Body of pancreas (tissue), 4 donors: ENCODE results near the gene ATG10. TPM values are rescaled to one million over a fixed set of nuclear protein-coding genes. Genes with fewer than 3 reads are reported as not detected.

Source experiments
- ATAC-seq: fragments of 150-250 bp; one replicate; pipeline ENCODE4 v1.9.1; 2016
- DNase-seq, 4 donors: peaks; one replicate each; pipeline ENCODE4 v3.0.0-alpha.2; 2019
- H3K27ac ChIP-seq, 4 donors: fragments of 200-600 bp; sonication (generic); 1 replicate in 3 of 4; 2 replicates in 1 of 4; pipeline versions ENCODE4 v1.5.1 to v1.6.1; 2016 to 2019; ENCODE audit warnings: mild to moderate bottlenecking in 1 of 4, mixed read lengths in 1 of 4, moderate library complexity in 1 of 4
- H3K27me3 ChIP-seq, 2 donors: fragments of 200-600 bp; sonication (generic); one replicate each; pipeline ENCODE4 v1.6.0; 2016; ENCODE audit warnings: mild to moderate bottlenecking in 1 of 2
- H3K36me3 ChIP-seq, 2 donors: fragments of 200-600 bp; sonication (generic); replicated peaks in 1 of 2; 2 replicates each; pipeline ENCODE4 v1.5.1; 2016; ENCODE audit warnings: low read depth in 2 of 2; ENCODE audit not compliant: insufficient read depth in 1 of 2
- H3K4me1 ChIP-seq: fragments of 200-600 bp; sonication (generic); one replicate; pipeline ENCODE4 v1.6.0; 2016
- H3K4me3 ChIP-seq, 2 donors: fragments of 200-600 bp; sonication (generic); 1 replicate in 1 of 2; 2 replicates in 1 of 2; pipeline ENCODE4 v1.5.1; 2016 to 2019
- H3K9me3 ChIP-seq, 3 donors: fragments of 200-600 bp; sonication (generic); 1 replicate in 2 of 3; 2 replicates in 1 of 3; pipeline ENCODE4 v1.5.1; 2016
- POLR2A ChIP-seq, 3 donors: fragments of 450-650 bp; IDR thresholded peaks; one replicate each; pipeline ENCODE4 v1.6.1; 2016; ENCODE audit warnings: antibody characterized with exemption in 3 of 3, mild to moderate bottlenecking in 2 of 3
- WGBS, 2 donors: methylation state at CpG; one replicate each; pipeline ENCODE4 v1.1.5; 2017; 5-methylcytosine and 5-hydroxymethylcytosine counted together
- intact Hi-C: fragments of 100-400 bp; cut with DNase I; formaldehyde crosslinking; loops from one replicate; pipeline ENCODE4 v1.15.1; 2023
- total RNA-seq, 2 donors: library from RNA; depleted of rRNA; stranded (reverse); fragments of >200 nt; gene quantifications; one replicate each; pipeline ENCODE4 v1.1.0, GENCODE V29; 2016
- TF ChIP-seq, protein P1 (sequence below), 7 experiments: fragments of 450-650 bp in 4 of 7; fragments of 200-600 bp in 3 of 7; sonication (generic) in 3 of 7; IDR thresholded peaks; one replicate each; pipeline ENCODE4 v1.5.1; 2016 to 2019; ENCODE audit warnings: antibody characterized with exemption in 7 of 7

The ATG10 gene
- total RNA-seq, 2 donors from 2014 or later = 2.9 to 4.6 TPM

DNA sequence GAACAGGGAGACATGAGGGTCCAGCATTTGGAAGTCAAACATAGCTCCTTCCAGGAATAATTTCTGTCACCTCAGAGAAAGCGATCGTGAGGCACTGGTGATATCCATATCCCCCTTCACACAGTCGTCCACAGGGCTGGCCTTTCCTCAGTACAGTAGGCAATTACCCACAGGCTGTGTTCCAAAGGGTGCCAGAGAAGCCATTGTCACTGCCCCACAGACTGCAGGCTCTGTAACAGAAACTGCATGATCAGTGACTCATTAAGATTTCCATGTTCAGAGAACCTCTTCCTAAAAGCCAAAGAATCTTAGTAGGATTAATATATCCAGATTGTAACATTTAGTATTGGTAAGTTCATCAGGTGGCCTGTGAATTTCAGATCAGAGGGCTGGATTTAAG lies 178.7 kb downstream of the ATG10 start:
- no peak overlapping the region for H3K4me3 ChIP-seq
- ATAC-seq (no peak), DNase-seq (no peak)
- H3K27me3 ChIP-seq = no peaks in the 10 kb centered on the region
- 81 to 88% methylated on average over 3 of the region's 3 CpGs for WGBS, 2 donors
- intact Hi-C loops = no loop called here
- no peak overlapping the region for H3K27ac ChIP-seq
- TF ChIP-seq POLR2A (IDR thresholded peaks at IDR 0.05) = no peak
- TF ChIP-seq, protein P1, sequence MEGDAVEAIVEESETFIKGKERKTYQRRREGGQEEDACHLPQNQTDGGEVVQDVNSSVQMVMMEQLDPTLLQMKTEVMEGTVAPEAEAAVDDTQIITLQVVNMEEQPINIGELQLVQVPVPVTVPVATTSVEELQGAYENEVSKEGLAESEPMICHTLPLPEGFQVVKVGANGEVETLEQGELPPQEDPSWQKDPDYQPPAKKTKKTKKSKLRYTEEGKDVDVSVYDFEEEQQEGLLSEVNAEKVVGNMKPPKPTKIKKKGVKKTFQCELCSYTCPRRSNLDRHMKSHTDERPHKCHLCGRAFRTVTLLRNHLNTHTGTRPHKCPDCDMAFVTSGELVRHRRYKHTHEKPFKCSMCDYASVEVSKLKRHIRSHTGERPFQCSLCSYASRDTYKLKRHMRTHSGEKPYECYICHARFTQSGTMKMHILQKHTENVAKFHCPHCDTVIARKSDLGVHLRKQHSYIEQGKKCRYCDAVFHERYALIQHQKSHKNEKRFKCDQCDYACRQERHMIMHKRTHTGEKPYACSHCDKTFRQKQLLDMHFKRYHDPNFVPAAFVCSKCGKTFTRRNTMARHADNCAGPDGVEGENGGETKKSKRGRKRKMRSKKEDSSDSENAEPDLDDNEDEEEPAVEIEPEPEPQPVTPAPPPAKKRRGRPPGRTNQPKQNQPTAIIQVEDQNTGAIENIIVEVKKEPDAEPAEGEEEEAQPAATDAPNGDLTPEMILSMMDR (IDR thresholded peaks at IDR 0.05) = no peak
- no peaks in the 10 kb centered on the region for H3K36me3 ChIP-seq
- no peaks in the 10 kb centered on the region for H3K4me1 ChIP-seq
- H3K9me3 ChIP-seq = no peaks in the 10 kb centered on the region

DNA sequence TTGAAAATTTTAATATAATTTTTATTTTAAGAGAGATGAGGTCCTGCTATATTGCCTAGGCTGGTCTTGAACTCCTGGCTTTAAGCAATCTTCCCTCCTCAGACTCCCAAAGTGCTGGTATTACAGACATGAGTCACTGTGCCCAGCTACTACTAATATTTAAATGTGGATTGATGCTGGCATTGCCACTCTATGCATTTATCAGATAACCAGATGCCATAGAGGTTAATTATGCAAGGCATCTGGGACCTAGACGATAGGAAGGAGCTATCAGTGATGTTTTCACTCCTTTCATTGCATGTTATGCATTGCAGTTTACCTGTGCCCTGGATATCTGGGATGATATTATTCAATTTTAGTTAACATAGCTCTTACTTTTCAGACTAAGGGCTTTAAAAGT lies 179.4 kb downstream of the ATG10 start:
- no peak for ATAC-seq
- no peaks in the 10 kb centered on the region for H3K36me3 ChIP-seq
- TF ChIP-seq POLR2A (IDR thresholded peaks at IDR 0.05) = no peak
- TF ChIP-seq, protein P1 (IDR thresholded peaks at IDR 0.05) = no peak
- no peak overlapping the region for H3K27ac ChIP-seq
- H3K4me1 ChIP-seq = no peaks in the 10 kb centered on the region
- H3K4me3 ChIP-seq = no peak overlapping the region
- H3K27me3 ChIP-seq = no peaks in the 10 kb centered on the region
- intact Hi-C loops = no loop called here
- no peak for DNase-seq
- H3K9me3 ChIP-seq = no peaks in the 10 kb centered on the region
- WGBS, 2 donors = 56 to 74% methylated on average over 1 of the region's 1 CpG

DNA sequence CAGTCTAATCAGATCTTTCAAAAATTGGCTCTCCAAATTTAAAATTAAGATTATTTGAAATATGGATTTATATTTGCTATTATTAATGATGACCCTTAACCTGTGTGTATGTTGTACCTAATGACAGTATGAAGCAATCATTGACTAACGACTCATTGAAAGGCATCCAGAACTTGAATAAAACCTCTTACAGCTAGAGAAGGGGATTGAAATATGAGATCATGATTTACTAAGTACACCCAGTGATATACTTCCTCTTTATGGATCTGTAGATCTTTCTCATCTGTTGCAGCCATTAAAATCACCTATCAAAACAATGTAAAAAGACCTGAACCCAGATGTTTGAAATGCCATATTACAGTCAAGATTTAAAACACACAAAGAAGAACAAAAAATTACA lies 179.8 kb downstream of the ATG10 start:
- Histone ChIP-seq H3K4me1 (no peaks in the 10 kb centered on the region), H3K4me3 (no peak overlapping the region), H3K27me3 (no peaks in the 10 kb centered on the region), H3K27ac (no peak overlapping the region), H3K9me3 (no peaks in the 10 kb centered on the region), H3K36me3 (no peaks in the 10 kb centered on the region)
- TF ChIP-seq POLR2A (IDR thresholded peaks at IDR 0.05) = no peak
- TF ChIP-seq, protein P1 (IDR thresholded peaks at IDR 0.05) = no peak
- intact Hi-C loops = no loop called here
- DNase-seq = no peak
- WGBS, 2 donors = 56 to 61% methylated on average over 1 of the region's 1 CpG
- ATAC-seq = no peak

DNA sequence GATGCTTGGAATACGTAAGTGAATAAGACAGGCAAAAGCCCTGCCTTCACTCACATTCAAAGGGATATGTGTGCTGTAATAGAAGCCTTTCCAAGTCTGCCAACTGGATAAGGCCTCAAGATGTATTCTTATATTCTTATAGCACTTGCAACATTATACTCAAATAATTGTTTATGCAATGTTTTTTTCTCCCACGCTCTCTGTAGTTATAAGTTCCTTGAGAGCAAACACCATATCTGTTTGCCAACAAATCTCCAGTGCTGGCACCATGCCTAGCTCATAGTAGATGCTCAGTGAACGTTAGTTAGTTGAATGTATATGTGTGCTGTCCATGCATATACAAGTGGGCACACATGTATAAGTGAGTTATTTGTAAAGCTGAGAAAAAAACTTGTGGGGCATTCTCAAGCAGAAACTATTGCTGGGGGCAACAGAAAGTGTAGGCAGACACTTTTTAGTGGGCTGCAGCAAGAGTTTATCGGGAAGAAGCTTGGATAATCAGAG lies 181.2 kb downstream of the ATG10 start:
- Histone ChIP-seq H3K36me3 (no peaks in the 10 kb centered on the region), H3K27me3 (no peaks in the 10 kb centered on the region), H3K9me3 (no peaks in the 10 kb centered on the region), H3K4me1 (no peaks in the 10 kb centered on the region), H3K27ac (no peak overlapping the region), H3K4me3 (no peak overlapping the region)
- TF ChIP-seq POLR2A (IDR thresholded peaks at IDR 0.05) = no peak
- TF ChIP-seq, protein P1 (IDR thresholded peaks at IDR 0.05) = no peak
- intact Hi-C loops = no loop called here
- DNase-seq = no peak
- WGBS, 2 donors = 85 to 92% methylated on average over 4 of the region's 4 CpGs
- ATAC-seq = no peak

DNA sequence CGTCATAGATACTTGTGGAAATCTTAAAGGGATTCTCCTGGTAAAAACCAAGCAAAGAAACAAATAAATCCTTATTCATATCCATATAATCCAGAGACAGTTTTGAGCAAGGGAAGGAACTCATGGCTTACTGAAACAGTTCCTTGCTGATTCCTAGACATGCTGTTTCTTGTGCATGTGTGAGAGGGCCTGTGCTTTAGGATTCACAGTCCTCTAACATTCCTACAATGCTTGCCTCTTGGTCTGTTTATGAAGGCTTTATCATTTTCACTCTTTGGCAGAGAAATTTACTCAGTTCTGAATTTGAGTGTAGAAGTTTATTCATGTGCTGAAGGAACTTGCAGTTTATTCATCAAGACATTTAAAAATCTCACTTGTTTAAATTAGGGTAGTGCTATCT lies 183.0 kb downstream of the ATG10 start:
- intact Hi-C loops = no loop called here

More for the DNA sequence above, 183.0 kb downstream of the ATG10 start:
- H3K4me3 ChIP-seq = no peak overlapping the region
- H3K27me3 ChIP-seq = no peaks in the 10 kb centered on the region
- H3K27ac ChIP-seq = no peak overlapping the region
- no peaks in the 10 kb centered on the region for H3K4me1 ChIP-seq
- ATAC-seq = no peak
- TF ChIP-seq, protein P1 (IDR thresholded peaks at IDR 0.05) = no peak
- TF ChIP-seq POLR2A (IDR thresholded peaks at IDR 0.05) = no peak
- no peaks in the 10 kb centered on the region for H3K9me3 ChIP-seq
- 89 to 93% methylated on average over 1 of the region's 1 CpG for WGBS, 2 donors
- DNase-seq = no peak
- H3K36me3 ChIP-seq = no peaks in the 10 kb centered on the region
